ENCODE data around the gene TMEM207.

TMEM207 gene

GRCh38 chr3:190385731-190386688, 63.7 kb downstream of the TMEM207 start:
- FAIRE-seq (peak; percentile 96), DNase-seq (ENCODE audit: low spot score) (peak; percentile 93)

GRCh38 chr3:190384309-190384756, 65.4 kb downstream of the TMEM207 start:
- DNase-seq (ENCODE audit: low spot score) (peak; percentile 78), FAIRE-seq (peak; percentile 82)

GRCh38 chr3:190382082-190382481, 67.6 kb downstream of the TMEM207 start:
- peak; percentile 84 for FAIRE-seq
- peak; percentile 75 for DNase-seq (ENCODE audit: low spot score)

- DNase-seq (ENCODE audit: low spot score) = peak; percentile 36
- peak; percentile 66 for FAIRE-seq
Measured at GRCh38 chr3:190381441-190381840, 68.3 kb downstream of the TMEM207 start.

GRCh38 chr3:190380184-190380583, 69.5 kb downstream of the TMEM207 start:
- DNase-seq (ENCODE audit: low spot score) (no peak), FAIRE-seq (no peak)

Measured in RCC 7860 (cell line).